AG09319 (cell line): ENCODE measurements around the gene GADD45G.

Source experiments
- DNase-seq: peaks from one replicate; pipeline ENCODE4 v3.0.0-alpha.2; 2010; ENCODE audit warnings: low read depth; ENCODE audit errors: extremely low read depth
- CTCF ChIP-seq: IDR thresholded peaks from 2 replicates; pipeline ENCODE4 v1.5.1; 2011; ENCODE audit warnings: low read depth, mild to moderate bottlenecking, inconsistent platforms, low read length, moderate library complexity

The GADD45G gene

GRCh38 chr9:89586311-89586710 is 18.5 kb upstream of the GADD45G start:
- DNase-seq: no peak
- no peak for TF ChIP-seq CTCF

- no peak for DNase-seq
- TF ChIP-seq CTCF: no peak
These were observed 16.4 kb upstream of the GADD45G start for GRCh38 chr9:89588271-89588879.

- DNase-seq: no peak
- TF ChIP-seq CTCF: no peak
These were observed 14.4 kb upstream of the GADD45G start for GRCh38 chr9:89590415-89590814.

GRCh38 chr9:89591274-89592212 is 13.3 kb upstream of the GADD45G start:
- no peak for DNase-seq
- no peak for TF ChIP-seq CTCF

- no peak for DNase-seq
- TF ChIP-seq CTCF: no peak
These were observed 12.5 kb upstream of the GADD45G start for GRCh38 chr9:89592213-89592815.

GRCh38 chr9:89592963-89593726 is 11.7 kb upstream of the GADD45G start:
- DNase-seq: peak; percentile 31
- TF ChIP-seq CTCF: peak; percentile 33
